Measurements from ENCODE around the gene KCNG1. TPM values are rescaled to one million over a fixed set of nuclear protein-coding genes. Genes with fewer than 3 reads are reported as not detected.

Gene KCNG1
- total RNA-seq, 1 donor from 2014 or later: 2.3 TPM

GRCh38 chr20:51036226-51036625 lies 13.3 kb upstream of the KCNG1 start:
- DNase-seq (ENCODE audit: low read depth in 2 of 2): no peak

DNA sequence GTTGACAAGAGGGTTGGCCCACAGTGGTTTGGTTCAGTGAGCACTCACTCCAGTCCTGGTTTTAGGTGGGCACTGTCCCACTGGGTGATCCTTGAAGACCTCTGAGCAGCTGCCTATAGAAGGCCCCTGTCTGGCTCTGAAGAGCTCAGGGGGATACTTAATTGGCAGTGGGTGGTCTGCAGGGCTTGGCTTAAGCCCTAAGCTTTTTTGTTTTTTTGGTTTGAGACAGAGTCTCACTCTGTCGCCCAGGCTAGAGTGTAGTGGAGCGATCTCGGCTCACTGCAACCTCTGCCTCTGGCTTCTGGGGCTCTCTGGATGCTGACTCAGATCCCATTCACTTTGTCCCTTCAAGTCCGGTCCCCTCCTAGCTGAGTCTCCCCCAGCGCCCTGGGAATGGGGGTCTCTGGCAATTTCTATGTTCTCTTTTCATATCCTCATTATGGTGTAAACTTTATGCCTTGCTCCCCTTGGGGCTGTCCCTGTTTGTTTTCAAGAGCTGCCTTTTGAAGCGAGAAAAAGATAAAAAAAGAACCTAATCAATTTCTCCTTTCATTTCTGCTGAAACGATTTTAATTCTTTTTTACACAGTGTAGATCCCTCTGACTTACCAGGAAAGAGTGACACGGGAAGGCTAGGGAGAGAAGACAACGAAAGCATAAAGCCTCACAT lies 12.2 kb upstream of the KCNG1 start:
- no peak for DNase-seq (ENCODE audit: low read depth in 2 of 2)

DNA sequence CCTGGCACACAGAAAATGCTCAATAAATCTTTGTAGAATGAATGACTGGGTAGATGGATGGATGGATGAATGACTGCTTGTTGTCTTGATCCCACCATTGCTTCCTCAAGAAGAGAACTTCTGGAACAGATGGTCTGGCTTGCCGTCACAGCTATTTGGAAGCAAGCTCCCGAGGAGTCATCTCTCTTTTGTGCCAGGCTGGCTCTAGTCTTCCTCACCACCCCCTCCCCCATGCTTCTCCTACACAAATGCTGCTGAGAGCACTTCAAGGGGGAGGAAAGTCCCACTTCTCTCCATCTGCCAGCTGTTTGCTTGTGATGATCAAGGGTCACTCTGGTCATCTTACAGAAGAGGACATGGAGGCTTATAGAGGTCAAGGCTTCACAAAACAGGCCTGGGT lies 11.6 kb upstream of the KCNG1 start:
- no peak for DNase-seq (ENCODE audit: low read depth in 2 of 2)

GRCh38 chr20:51029963-51030920 lies 7.3 kb upstream of the KCNG1 start:
- no peak for DNase-seq (ENCODE audit: low read depth in 2 of 2)

DNA sequence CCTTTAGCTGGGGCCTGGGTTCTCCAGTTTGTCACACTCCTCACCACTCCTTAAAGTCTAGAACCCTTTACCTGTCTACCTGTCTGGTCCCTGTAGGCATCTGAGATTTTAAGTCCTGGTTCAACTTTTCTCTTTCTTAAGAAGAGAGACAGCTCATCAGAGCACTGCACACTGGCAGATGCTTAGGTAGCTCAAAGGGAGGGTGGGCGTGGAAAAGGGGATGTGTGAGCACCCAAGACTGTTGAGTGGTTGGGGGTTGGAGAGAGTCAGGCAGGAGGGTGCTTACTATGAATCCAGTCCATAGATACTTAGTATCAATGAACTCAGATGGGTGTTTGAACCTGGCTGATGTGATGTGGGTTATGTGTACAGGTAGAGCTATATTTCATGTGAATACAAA lies 6.6 kb upstream of the KCNG1 start:
- no peak for DNase-seq (ENCODE audit: low read depth in 2 of 2)

- DNase-seq (ENCODE audit: low read depth in 2 of 2): no peak
Measured at GRCh38 chr20:51028616-51029212, 5.8 kb upstream of the KCNG1 start.

DNA sequence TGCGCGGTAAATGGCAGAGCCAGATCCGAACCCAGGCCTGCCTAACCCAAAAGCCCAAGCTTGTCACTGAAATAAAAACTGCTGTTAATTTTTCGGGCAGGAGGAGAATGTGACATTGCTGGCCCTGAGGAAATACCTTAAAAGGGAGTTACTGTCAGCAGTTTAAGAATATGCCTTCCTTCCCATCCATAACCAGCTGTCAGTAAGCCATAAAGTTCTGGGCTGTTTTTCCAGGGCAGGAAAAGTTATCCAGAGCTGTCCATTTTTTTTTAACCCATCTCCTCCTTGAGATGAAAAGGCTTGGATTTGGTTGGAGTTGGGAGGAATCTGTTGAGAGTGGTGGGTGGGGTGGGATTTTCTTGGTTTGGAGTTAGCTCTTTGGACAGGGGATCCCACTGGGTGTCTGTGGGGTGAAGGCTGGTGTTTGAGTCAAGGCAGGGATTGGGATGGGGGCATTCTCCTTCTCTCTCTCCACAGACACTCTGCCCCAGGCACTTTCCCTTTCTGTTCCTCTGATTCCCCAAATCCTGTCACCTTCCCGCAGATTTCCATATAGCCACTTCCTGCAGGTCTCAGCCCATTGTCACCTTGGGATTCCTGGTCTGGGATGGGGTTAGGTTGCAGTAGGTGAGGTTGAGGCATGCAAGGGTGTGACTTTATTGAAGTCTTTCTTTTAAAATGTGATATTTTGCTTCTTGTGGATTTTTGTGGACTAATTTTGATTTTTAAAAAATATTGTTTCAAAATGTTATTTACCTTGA lies 4.3 kb upstream of the KCNG1 start:
- no peak for DNase-seq (ENCODE audit: low read depth in 2 of 2)

DNA sequence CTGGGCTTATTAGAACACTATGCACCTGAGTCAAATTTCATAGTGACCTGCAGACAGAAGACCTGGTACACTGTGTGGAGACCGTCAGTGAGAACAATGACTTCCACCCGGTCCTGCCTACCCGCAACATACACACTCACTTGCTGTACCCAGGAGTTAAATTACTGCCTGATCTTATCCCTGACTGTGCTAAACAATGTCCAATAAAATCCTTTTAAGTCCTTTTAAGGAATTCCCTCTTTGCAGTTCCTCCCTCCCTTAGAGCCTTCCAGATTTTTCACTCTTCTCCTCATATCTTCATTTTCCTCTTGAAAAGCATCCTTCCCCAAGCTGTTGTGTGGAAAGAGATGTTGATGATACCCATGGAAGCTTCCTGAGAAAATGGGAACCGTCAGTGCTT lies 3.4 kb upstream of the KCNG1 start:
- DNase-seq (ENCODE audit: low read depth in 2 of 2): no peak

- DNase-seq (ENCODE audit: low read depth in 2 of 2): no peak
Measured at GRCh38 chr20:51024761-51025160, 1.9 kb upstream of the KCNG1 start.

GRCh38 chr20:51023617-51024155 lies 779 bp upstream of the KCNG1 start:
- no peak for DNase-seq (ENCODE audit: low read depth in 2 of 2)

- DNase-seq (ENCODE audit: low read depth in 2 of 2): no peak
Measured at GRCh38 chr20:51022227-51022802, 592 bp downstream of the KCNG1 start.

GRCh38 chr20:51021067-51022025 lies 1.6 kb downstream of the KCNG1 start:
- DNase-seq (ENCODE audit: low read depth in 2 of 2): no peak

GRCh38 chr20:51020657-51021056 lies 2.2 kb downstream of the KCNG1 start:
- DNase-seq (ENCODE audit: low read depth in 2 of 2): no peak

GRCh38 chr20:51019656-51020592 lies 3.0 kb downstream of the KCNG1 start:
- DNase-seq (ENCODE audit: low read depth in 2 of 2): no peak

DNA sequence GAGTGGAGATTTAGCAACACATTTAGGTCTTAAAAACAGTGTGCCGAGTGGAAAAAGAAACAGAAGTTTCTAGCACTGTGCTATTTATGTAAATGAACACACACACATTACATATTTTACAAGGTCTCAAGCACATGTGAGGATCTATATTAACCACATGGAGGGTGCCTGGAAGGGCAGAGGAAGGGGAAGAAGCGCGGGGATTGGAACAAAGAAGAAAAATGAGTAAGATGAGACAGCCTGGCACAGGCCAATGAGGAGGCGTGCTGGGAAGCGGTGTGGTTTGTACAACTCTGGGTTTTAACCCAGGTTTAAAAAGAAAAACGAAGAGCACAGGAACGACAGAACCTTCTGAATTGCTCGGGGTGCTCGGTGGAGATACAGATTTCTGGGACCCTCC lies 5.7 kb downstream of the KCNG1 start:
- DNase-seq (ENCODE audit: low read depth in 2 of 2): no peak

- DNase-seq (ENCODE audit: low read depth in 2 of 2): no peak
Measured at GRCh38 chr20:51016521-51016920, 6.4 kb downstream of the KCNG1 start.

DNA sequence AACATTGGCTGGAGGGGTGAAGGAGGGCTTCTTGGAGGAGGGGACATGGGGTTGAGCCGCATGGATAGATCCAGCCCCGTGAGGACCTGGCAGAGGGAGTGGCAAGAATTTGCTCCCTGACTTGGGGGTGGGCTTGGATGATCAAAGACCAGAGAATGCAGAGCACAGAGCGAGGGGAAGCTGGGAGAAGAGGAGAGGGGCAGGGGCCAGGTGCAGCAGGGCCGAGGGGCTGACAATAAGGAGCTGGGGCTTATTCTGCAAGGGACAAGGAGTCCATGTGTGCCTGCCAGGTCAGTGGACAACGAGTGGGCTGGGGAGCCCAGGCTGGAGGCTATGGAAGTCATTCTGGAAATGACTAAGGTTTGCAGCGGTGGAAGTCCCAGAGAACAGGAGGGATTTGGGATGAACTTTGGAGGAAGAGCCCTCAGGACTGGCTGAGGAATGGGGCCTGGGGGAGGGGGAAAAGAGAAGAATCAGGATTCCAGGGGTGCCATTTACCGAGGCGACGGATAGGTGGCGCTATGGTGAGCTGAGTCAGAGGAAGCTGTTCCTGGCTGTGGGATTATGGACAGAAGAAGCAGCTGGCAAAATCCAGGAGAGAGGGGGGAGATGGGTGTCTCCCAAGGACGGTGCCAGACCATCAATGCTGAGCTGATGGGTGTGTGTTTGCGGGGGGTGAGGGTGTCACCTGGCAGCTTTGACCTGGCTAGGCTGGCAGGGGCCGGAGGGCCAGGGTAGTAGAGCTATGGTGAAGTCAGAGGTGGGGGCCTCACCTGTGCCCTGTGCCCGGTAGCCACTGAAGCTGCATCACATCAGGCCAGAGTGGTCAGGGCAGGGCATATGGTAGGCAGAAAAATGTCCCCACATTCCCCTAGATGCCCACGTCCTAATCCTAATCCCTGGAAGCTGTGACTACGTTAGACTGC lies 7.8 kb downstream of the KCNG1 start:
- DNase-seq (ENCODE audit: low read depth in 2 of 2): peak; percentile 18 to 64
